Inferior parietal cortex (tissue), 1 donor: ENCODE measurements around the gene ACY1.

Experiments used
- DNase-seq: peaks from one replicate; pipeline ENCODE4 v3.0.0-alpha.2; 2016; ENCODE audit errors: extremely low spot score

ACY1 gene

GRCh38 chr3:52005571-52005986 is 22.2 kb downstream of the ACY1 start:
- DNase-seq: no peak

GRCh38 chr3:52006017-52006819 is 22.9 kb downstream of the ACY1 start:
- no peak for DNase-seq

GRCh38 chr3:52006820-52007133 is 23.4 kb downstream of the ACY1 start:
- no peak for DNase-seq

- no peak for DNase-seq
Observed at GRCh38 chr3:52007291-52007690, 24.0 kb downstream of the ACY1 start.

GRCh38 chr3:52010431-52010830 is 27.1 kb downstream of the ACY1 start:
- no peak for DNase-seq

GRCh38 chr3:52012699-52013098 is 29.4 kb downstream of the ACY1 start:
- no peak for DNase-seq

GRCh38 chr3:52013802-52014598 is 30.7 kb downstream of the ACY1 start:
- no peak for DNase-seq

GRCh38 chr3:52014613-52015012 is 31.3 kb downstream of the ACY1 start:
- DNase-seq: no peak

GRCh38 chr3:52015438-52016228 is 32.3 kb downstream of the ACY1 start:
- no peak for DNase-seq

GRCh38 chr3:52017586-52017985 is 34.3 kb downstream of the ACY1 start:
- DNase-seq: no peak

- no peak for DNase-seq
Observed at GRCh38 chr3:52018319-52019000, 35.1 kb downstream of the ACY1 start.

- DNase-seq: no peak
Observed at GRCh38 chr3:52019352-52020080, 36.2 kb downstream of the ACY1 start.

GRCh38 chr3:52020796-52021195 is 37.5 kb downstream of the ACY1 start:
- no peak for DNase-seq

GRCh38 chr3:52021489-52022268 is 38.3 kb downstream of the ACY1 start:
- no peak for DNase-seq

- DNase-seq: no peak
Observed at GRCh38 chr3:52022323-52023100, 39.2 kb downstream of the ACY1 start.

GRCh38 chr3:52023101-52023770 is 39.9 kb downstream of the ACY1 start:
- no peak for DNase-seq

GRCh38 chr3:52023860-52024764 is 40.8 kb downstream of the ACY1 start:
- DNase-seq: no peak
